Kidney glomerular epithelial cell (primary cell): ENCODE results near the gene LRMDA.

Experiments
- DNase-seq: peaks from one replicate; lab custom pipeline; 2025; lab: John Stamatoyannopoulos, UW

LRMDA gene

DNA sequence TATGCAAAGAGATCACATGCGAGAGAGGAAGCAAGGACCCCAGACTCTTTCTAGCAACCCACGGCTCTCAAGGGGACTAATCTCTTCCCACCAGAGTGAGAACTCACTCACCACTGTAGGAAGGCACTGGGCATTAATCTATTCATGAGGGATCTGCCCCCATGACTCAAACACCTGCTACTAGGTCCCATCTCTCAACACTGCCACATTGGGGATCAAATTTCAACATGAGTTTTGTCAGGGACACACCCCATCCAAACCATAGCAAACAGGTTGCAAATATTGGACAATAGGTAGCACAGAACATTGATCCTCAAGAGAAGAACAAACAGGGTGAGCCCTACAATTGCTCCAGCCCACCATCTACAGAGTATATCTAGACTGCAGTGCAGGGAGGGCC lies 740.6 kb downstream of the LRMDA start:
- DNase-seq: no peak

DNA sequence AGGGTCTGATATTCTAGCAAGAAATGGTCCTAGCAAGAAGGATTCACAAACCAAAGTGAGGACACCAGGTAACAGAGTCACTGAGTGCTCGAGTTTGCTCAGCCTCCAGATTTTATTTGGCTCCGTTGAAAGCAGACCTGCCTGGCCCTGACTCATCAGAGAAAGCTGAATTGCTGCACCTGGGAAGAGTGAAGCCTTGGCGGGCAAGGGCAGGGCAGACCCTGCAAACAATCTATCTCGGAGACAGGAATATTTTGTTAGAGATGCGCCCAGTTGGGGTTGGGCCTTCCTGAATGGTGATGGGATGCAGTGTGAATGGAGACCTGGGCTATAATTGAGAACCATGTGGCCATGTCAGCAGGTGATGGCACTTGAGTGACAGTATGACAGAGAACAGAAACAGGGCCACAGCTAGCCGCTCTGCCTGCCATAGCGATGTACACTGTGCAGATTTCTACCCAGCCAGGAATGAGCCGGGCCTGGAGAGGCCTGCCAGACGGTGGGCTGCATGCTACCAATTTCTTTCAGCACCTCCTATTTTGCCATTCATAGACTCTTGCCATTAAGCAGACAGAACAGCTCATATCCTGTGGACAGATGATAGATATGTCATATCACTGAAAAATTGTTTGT lies 744.2 kb downstream of the LRMDA start:
- no peak for DNase-seq

- no peak for DNase-seq
These were observed 744.7 kb downstream of the LRMDA start for GRCh38 chr10:76176166-76176550.

- DNase-seq: no peak
These were observed 746.5 kb downstream of the LRMDA start for GRCh38 chr10:76177936-76178335.

- no peak for DNase-seq
These were observed 747.3 kb downstream of the LRMDA start for GRCh38 chr10:76178532-76179292.

DNA sequence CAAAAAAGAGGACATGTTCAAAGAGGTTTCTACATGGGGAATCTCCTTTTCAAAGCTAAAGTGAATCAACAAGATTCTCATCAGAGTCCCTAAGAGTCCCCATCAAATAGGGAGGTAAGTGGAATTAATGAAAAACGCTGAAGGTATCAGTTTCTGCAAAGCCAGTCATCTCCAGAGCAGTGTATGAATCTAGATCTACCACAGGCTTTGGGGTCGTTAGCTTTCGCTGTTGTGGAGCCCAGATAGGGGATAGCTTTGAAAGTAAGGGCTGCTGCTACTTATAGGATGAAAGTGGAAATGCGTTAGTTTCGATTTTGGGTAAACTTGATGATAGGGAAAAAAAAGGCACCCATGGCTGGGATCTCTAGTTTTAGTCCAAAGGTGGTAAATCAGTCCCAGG lies 748.4 kb downstream of the LRMDA start:
- DNase-seq: no peak

GRCh38 chr10:76184647-76185046 lies 753.2 kb downstream of the LRMDA start:
- no peak for DNase-seq

GRCh38 chr10:76185471-76186301 lies 754.3 kb downstream of the LRMDA start:
- no peak for DNase-seq

DNA sequence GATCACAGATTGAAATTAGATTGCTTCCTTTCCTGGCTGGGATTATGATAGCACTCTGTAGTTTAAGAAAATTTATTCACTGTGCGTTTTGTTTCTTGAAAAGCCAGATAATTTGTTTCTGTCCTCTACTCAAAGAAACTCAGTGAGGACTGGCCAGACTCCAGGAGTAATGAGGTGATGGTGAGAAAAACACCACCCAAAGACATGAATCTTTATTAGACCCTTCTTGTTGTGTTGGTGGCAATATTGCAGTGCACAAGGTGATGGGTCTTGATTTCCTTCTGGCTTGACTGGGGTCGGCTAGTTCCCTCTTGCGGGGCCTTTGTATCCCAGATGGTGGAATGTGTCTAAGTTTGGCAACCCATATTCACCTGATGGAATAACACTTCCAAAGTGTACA lies 756.8 kb downstream of the LRMDA start:
- DNase-seq: no peak

GRCh38 chr10:76190634-76191270 lies 759.3 kb downstream of the LRMDA start:
- DNase-seq: no peak

- DNase-seq: no peak
These were observed 759.9 kb downstream of the LRMDA start for GRCh38 chr10:76191336-76191735.

GRCh38 chr10:76192151-76192550 lies 760.7 kb downstream of the LRMDA start:
- no peak for DNase-seq

- DNase-seq: no peak
These were observed 761.4 kb downstream of the LRMDA start for GRCh38 chr10:76192694-76193320.

- no peak for DNase-seq
These were observed 764.4 kb downstream of the LRMDA start for GRCh38 chr10:76195654-76196390.

- DNase-seq: no peak
These were observed 765.9 kb downstream of the LRMDA start for GRCh38 chr10:76197293-76197692.

- no peak for DNase-seq
These were observed 767.0 kb downstream of the LRMDA start for GRCh38 chr10:76198287-76199035.

DNA sequence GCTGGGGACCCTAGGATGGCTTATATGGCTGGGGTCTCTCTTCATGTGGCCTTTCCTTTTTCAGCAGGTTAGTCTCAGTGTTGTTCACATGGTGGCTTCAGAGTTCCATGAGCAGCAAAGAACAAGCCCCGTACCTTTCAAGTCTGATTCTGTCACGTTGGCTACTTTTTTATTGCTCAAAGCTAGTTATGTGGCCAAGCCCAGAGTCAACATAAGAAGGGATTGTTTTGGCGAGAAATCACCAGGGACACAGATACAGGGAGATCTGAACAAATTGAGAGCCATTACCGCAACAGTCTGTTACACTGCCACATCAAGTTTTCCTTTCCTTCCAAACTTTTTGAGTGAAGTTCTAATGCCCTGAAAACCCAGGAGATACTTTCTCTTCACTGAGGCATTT lies 770.5 kb downstream of the LRMDA start:
- DNase-seq: no peak

GRCh38 chr10:76202777-76203176 lies 771.4 kb downstream of the LRMDA start:
- DNase-seq: no peak

- no peak for DNase-seq
These were observed 773.9 kb downstream of the LRMDA start for GRCh38 chr10:76205361-76205760.

GRCh38 chr10:76206797-76207352 lies 775.5 kb downstream of the LRMDA start:
- DNase-seq: no peak
